Upper lobe of right lung (tissue), 1 donor: Measurements from ENCODE around the gene SALL4. TPM values are rescaled to one million over a fixed set of nuclear protein-coding genes. Genes with fewer than 3 reads are reported as not detected.
A peak's percentile ranks its signal among the peaks of the same experiment; 100 is the strongest.
"Not testable (repeated sequence)": the region's sequence is repeated elsewhere in the genome, so short reads cannot be mapped to it uniquely, and the experiment has no call there.

Source experiments
- ATAC-seq: fragments of 200-7000 bp; cut with Tn5 transposase; one replicate; pipeline ENCODE4 v1.9.1; 2020; ENCODE audit warnings: mild to moderate bottlenecking, moderate library complexity
- DNase-seq: peaks from one replicate; pipeline ENCODE4 v3.0.0-alpha.2; 2020
- H3K27ac ChIP-seq: fragments of 200-600 bp; one replicate; pipeline ENCODE4 v1.8.0; 2022
- H3K27me3 ChIP-seq: fragments of 200-600 bp; one replicate; pipeline ENCODE4 v1.8.0; 2022; ENCODE audit warnings: mild to moderate bottlenecking
- H3K36me3 ChIP-seq: fragments of 200-600 bp; one replicate; pipeline ENCODE4 v1.8.0; 2022
- H3K4me1 ChIP-seq: fragments of 200-600 bp; one replicate; pipeline ENCODE4 v1.8.0; 2022
- H3K4me3 ChIP-seq: fragments of 200-600 bp; one replicate; pipeline ENCODE4 v1.8.0; 2022; ENCODE audit warnings: mild to moderate bottlenecking
- H3K9me3 ChIP-seq: fragments of 200-600 bp; one replicate; pipeline ENCODE4 v1.8.0; 2022
- CTCF ChIP-seq: fragments of 200-600 bp; IDR thresholded peaks from one replicate; pipeline ENCODE4 v1.8.0; 2022; ENCODE audit warnings: antibody characterized with exemption
- intact Hi-C: fragments of 100-400 bp; cut with DNase I; formaldehyde crosslinking; loops from one replicate; pipeline ENCODE4 v1.11.0; 2022
- total RNA-seq: library from RNA; stranded (reverse); fragmentation: NEBNext Ultra II Directional; extraction: Animal tissue kit (Norgen Biotek cat#: 25700); gene quantifications from one replicate; pipeline ENCODE4 v1.2.1, GENCODE V29; 2021
- donor health status: DM: no; HTN: yes; CAD: no; lungs with severe emphysema.

SALL4 gene
- total RNA-seq, 1 donor from 2014 or later = 0.43 TPM

GRCh38 chr20:51740838-51741237, 61.5 kb downstream of the SALL4 start:
- DNase-seq (no peak), ATAC-seq (no peak)
- no peak for TF ChIP-seq CTCF
- intact Hi-C loops = no loop called here
- H3K9me3 ChIP-seq = no peaks in the 10 kb centered on the region
- no peaks in the 10 kb centered on the region for H3K27me3 ChIP-seq
- H3K4me3 ChIP-seq = no peak overlapping the region
- H3K27ac ChIP-seq = no peak overlapping the region
- H3K36me3 ChIP-seq = no peaks in the 10 kb centered on the region
- H3K4me1 ChIP-seq = peaks cover 18% of the 10 kb centered on the region

GRCh38 chr20:51740308-51740707, 62.0 kb downstream of the SALL4 start:
- intact Hi-C loops, H3K27me3 ChIP-seq, H3K36me3 ChIP-seq, H3K9me3 ChIP-seq, ATAC-seq, DNase-seq, H3K27ac ChIP-seq, H3K4me3 ChIP-seq: not testable (repeated sequence)
- peaks cover 20% of the 10 kb centered on the region for H3K4me1 ChIP-seq

DNA sequence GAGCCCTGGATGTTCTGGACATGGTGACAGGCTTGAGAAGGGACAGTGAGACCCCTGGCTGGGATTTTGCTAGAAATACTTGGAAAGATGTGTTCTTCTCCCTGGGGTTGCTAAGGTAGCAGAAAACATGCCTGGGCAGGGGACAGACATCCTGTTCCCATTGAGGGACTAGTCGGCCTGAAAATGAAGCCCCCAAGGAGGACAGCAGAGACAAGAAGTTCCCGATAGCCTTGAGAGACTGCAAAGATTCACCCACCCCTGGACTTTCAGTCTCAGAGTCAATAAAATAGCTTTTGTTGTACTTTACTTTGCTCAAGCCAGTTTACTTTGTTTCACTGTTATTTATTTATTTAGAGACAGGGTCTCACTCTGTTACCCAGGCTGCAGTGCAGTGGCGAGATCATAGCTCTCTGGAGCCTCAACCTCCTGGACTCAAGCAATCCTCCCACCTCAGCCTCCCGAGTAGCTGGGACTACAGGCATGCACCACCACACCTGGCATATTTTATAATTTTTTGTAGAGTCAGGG, 62.5 kb downstream of the SALL4 start:
- DNase-seq = no peak
- no peak overlapping the region for H3K4me3 ChIP-seq
- TF ChIP-seq CTCF = no peak
- peaks cover 23% of the 10 kb centered on the region for H3K4me1 ChIP-seq
- H3K27me3 ChIP-seq = no peaks in the 10 kb centered on the region
- no peak for ATAC-seq
- H3K27ac ChIP-seq = no peak overlapping the region
- no peaks in the 10 kb centered on the region for H3K9me3 ChIP-seq
- intact Hi-C loops = no loop called here
- no peaks in the 10 kb centered on the region for H3K36me3 ChIP-seq

DNA sequence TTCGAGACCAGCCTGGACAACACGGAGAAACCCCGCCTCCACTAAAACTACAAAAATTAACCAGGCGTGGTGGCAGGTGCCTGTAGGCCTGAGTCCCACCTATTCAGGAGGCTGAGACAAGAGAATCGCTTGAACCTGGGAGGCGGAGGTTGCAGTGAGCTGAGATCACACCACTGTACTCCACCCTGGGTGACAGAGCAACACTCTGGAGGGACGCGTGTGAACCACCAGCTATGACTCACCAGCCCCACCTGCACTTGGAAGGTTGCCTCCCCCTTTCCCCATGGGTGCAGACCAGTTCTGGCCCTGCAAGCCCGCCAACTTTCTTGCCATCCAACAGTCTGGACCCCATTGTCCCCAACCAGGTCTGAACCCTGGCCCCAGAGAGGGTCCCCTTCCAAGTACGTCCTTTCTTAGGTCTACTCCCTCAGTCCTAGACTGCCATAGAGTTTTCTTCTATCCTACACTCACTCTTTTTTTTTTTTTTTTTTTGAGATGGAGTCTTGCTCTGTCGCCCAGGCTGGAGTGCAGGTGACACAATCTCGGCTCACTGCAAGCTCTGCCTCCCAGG, 63.4 kb downstream of the SALL4 start:
- DNase-seq (no peak), ATAC-seq (peak; percentile 33)
- TF ChIP-seq CTCF = no peak
- Histone ChIP-seq H3K4me3 (no peak overlapping the region), H3K9me3 (no peaks in the 10 kb centered on the region), H3K4me1 (peaks cover 23% of the 10 kb centered on the region), H3K27ac (no peak overlapping the region), H3K36me3 (no peaks in the 10 kb centered on the region), H3K27me3 (no peaks in the 10 kb centered on the region)
- intact Hi-C loops = no loop called here

- ATAC-seq = not testable (repeated sequence)
These were observed 64.1 kb downstream of the SALL4 start for GRCh38 chr20:51738261-51738660.

DNA sequence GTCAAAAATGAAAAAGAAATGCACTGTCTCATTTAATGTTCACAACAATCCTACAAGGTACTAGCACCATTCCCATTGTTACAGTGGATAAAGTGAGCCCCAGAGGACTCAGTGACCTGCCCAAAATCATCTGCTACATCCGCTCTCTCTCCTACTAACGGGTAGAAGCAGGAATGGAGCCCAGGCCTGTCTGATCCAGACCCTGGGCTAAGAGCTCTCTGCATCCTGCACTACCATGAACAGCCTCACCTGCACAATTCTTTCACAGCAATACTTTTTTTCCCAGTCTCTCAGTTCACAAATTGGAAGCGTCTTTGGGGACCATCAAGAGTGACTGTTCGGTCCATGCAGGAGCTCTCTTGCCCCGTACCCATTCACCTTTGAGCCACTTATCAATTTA, 65.4 kb downstream of the SALL4 start:
- Histone ChIP-seq H3K27me3 (no peaks in the 10 kb centered on the region), H3K36me3 (no peaks in the 10 kb centered on the region), H3K27ac (no peak overlapping the region), H3K4me1 (peaks cover 9% of the 10 kb centered on the region), H3K9me3 (no peaks in the 10 kb centered on the region), H3K4me3 (no peak overlapping the region)
- DNase-seq = no peak
- no peak for TF ChIP-seq CTCF
- no peak for ATAC-seq
- intact Hi-C loops = no loop called here

More at GRCh38 chr20:51738261-51738660, 64.1 kb downstream of the SALL4 start:
- H3K4me3 ChIP-seq, DNase-seq, H3K9me3 ChIP-seq, H3K36me3 ChIP-seq, H3K27ac ChIP-seq, H3K27me3 ChIP-seq, intact Hi-C loops: not testable (repeated sequence)
- peaks cover 23% of the 10 kb centered on the region for H3K4me1 ChIP-seq
